SK-N-SH (cell line): ENCODE data around the gene GFOD2.

ENCODE experiments used
- CTCF ChIP-seq: fragments of 200-600 bp; sonication (generic); IDR thresholded peaks from 2 replicates; pipeline ENCODE4 v1.6.1; 2017; ENCODE audit warnings: antibody characterized with exemption, mild to moderate bottlenecking, moderate library complexity
- POLR2AphosphoS5 ChIP-seq: IDR thresholded peaks from 2 replicates; pipeline ENCODE4 v1.6.1; 2012; ENCODE audit warnings: low read depth, low read length
- YY1 ChIP-seq: IDR thresholded peaks from 2 replicates; pipeline ENCODE4 v1.4.0; 2012; ENCODE audit warnings: low read depth, mild to moderate bottlenecking

GRCh38 chr16:67704110-67704509 lies 15.0 kb downstream of the GFOD2 start:
- no peak for TF ChIP-seq POLR2AphosphoS5
- TF ChIP-seq YY1: no peak
- TF ChIP-seq CTCF: no peak
